OCI-LY1 (cell line): ENCODE results near the gene CREB3L2.

Experiments
- CTCF ChIP-seq: fragments of 200-600 bp; sonication (generic), shearing (Covaris generic); IDR thresholded peaks from 2 replicates; pipeline ENCODE4 v1.5.1; 2017; ENCODE audit warnings: mild to moderate bottlenecking, antibody characterized with exemption, low read length, moderate library complexity, mixed read lengths
- EZH2 ChIP-seq: fragments of 200-600 bp; sonication (generic), shearing (Covaris generic); IDR thresholded peaks from 2 replicates; pipeline ENCODE4 v1.8.0; 2017; ENCODE audit warnings: borderline replicate concordance, mixed run types, mild to moderate bottlenecking, antibody characterized with exemption, low read length, moderate library complexity, mixed read lengths

DNA sequence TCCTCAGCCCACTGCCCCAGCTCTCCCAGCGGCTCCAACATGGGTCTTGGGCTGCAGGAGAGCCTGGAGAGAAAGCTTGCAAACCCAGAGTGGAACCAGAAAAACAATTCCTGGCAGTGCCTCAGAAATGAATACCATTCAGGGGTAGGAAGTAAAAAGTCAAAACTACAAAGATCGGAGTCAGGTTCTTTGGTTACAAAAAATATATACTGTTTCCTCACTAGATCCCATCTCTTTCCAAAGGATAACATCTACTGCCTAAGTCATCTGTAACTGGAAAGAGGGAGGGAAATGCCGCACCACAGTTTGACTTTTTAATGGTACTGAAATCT, 14.9 kb downstream of the CREB3L2 start:
- no peak for TF ChIP-seq CTCF
- TF ChIP-seq EZH2 = no peak
